Colon (tissue), 2 donors: ENCODE data around the gene ZNF736.
"Not testable (repeated sequence)": the region's sequence is repeated elsewhere in the genome, so short reads cannot be mapped to it uniquely, and the experiment has no call there.

ENCODE experiments used
- FAIRE-seq: peaks from 2 replicates; lab custom pipeline; 2012; peaks lifted over from hg19 to GRCh38; lab: Jason Lieb, UNC
- donor health status: control.
- donor health status: control.

Gene ZNF736

DNA sequence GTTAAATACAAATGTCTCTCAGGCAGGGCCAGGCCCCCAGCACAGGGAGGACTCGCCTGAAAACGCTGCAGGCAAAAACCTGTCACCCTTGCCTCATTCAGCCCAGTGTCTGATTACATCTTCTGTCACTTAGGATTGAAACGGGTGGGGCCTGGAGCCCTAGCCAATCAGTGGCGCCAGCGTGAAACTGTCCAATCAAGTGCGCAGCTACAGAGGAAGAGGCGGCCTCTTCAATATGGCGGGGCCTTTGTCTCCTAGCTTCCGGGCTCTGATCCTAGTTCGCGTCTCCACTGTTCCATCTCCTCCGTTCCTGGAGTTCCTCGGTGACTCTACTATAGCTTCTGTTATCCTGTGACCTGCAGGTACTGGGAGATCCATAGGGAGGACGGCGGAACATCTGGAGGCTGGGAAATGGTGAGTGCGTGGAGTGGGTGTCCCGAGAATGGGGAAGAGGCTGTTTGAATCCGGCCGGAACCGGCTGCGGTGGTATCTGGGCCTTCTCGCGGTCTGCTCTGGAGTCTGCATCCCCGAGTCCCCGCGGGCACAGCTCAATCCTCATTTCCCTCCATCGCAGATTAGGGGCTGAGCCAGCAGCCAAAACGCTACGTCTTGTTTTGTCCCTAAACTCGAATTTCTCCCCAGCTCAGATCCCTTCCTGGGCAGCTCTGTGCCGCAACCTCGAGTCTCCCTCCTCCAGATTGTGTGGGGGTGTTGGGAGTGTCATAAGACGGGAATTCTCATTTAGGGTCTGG, at the start of gene ZNF736:
ZNF736 (plus strand) TSS at position 222 of the 752 bp plus-strand sequence; CDS start at position 412, 190 bp downstream.
- peak; percentile 31 for FAIRE-seq

GRCh38 chr7:64266341-64266919, 47.3 kb upstream of the ZNF736 start:
- no peak for FAIRE-seq

GRCh38 chr7:64277630-64278029, 36.1 kb upstream of the ZNF736 start:
- no peak for FAIRE-seq

- FAIRE-seq, result no peak
Observed at GRCh38 chr7:64294701-64295420, 18.9 kb upstream of the ZNF736 start.

DNA sequence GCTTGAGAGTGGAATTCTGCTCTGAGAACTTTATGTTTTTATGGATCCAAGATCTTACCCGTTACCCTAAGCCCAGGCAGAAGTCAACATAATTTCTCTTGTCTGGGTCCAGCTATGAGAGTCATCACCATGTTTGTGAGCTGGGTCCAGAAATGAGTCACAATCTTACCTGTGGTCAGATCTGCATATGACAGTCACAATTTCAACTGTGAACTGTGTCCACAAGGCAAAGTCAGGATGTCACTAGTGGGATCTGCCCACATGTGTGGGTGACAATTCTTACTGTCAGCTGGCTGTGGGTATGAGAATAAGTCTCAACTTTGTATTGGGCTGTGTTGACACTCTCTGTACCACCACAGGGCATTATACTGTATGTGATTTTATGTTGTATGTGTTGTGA, 16.3 kb upstream of the ZNF736 start:
- not testable (repeated sequence) for FAIRE-seq

DNA sequence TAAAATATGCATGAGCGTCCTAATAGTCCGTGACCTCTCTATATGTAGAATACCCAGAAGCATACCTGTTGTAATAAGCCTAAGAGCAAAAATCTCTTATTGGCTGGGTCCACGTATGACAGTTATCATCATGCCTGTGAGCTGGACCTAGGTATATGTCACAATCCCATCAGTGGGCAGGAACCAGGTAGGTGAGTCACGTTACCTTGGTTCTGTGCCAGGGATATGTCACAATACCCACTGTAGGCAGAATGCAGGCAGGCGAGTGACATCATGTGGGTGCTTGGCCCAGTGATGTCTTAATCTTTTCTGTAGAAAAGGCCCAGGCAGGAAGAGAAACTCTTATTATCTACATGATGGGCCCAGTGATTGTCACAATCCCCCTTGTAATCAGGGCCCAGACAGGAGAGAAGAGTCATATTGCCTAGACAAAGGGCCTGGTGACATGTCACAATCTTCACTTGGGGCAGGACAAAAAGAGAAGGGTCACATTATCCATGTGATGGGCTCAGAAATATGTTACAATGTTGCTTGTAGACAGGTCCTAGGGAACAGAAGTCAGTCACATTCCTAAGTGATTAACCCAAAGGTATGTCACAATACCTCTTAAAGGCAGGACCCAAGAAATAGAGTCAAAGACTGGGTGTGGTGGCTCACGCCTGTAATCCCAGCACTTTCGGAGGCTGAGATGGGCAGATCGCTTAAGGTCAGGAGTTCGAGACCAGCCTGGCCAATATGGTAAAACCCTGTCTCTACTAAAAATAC, 12.9 kb upstream of the ZNF736 start:
- no peak for FAIRE-seq

GRCh38 chr7:64307254-64308015, 6.3 kb upstream of the ZNF736 start:
- peak; percentile 61 for FAIRE-seq

- no peak for FAIRE-seq
Observed at GRCh38 chr7:64308016-64308270, 5.8 kb upstream of the ZNF736 start.

- FAIRE-seq, result no peak
Observed at GRCh38 chr7:64310426-64310825, 3.3 kb upstream of the ZNF736 start.

GRCh38 chr7:64312826-64313225, 935 bp upstream of the ZNF736 start:
- FAIRE-seq, result no peak

GRCh38 chr7:64314566-64314965, 805 bp downstream of the ZNF736 start:
- no peak for FAIRE-seq

DNA sequence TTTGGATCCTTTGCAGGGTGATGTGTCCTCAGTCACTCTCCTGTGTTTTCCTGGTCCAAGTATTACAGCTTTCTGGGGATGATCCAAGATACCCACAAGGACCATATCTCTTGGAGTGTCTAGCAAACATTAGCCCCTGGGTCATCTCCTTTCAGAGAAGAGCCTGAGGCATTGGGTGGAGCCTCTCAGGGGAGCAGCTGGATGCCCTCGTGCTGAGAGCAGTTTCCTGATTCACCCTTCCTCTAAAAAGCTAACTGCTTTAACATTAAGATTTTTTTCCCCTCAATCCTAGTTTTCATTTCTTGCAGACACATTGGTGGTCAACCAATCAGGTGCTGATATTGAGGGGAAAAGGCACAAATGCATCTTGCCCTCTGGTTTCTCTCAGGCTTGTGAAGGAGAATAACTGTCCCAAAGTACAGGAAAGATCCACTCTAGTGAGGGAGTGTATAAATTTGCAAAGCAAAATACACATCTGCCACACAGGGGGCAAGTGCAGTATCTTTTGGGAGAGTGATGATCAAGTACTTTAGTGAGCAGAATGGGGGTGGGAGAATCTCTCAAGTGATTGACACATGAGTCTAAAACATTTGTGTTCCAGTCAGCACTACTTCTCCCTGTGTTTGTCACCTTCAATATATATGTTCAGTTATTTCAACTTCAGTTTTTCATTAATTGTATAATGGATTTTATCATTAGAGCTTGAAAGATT, 2.4 kb downstream of the ZNF736 start:
- FAIRE-seq, result peak; percentile 36

DNA sequence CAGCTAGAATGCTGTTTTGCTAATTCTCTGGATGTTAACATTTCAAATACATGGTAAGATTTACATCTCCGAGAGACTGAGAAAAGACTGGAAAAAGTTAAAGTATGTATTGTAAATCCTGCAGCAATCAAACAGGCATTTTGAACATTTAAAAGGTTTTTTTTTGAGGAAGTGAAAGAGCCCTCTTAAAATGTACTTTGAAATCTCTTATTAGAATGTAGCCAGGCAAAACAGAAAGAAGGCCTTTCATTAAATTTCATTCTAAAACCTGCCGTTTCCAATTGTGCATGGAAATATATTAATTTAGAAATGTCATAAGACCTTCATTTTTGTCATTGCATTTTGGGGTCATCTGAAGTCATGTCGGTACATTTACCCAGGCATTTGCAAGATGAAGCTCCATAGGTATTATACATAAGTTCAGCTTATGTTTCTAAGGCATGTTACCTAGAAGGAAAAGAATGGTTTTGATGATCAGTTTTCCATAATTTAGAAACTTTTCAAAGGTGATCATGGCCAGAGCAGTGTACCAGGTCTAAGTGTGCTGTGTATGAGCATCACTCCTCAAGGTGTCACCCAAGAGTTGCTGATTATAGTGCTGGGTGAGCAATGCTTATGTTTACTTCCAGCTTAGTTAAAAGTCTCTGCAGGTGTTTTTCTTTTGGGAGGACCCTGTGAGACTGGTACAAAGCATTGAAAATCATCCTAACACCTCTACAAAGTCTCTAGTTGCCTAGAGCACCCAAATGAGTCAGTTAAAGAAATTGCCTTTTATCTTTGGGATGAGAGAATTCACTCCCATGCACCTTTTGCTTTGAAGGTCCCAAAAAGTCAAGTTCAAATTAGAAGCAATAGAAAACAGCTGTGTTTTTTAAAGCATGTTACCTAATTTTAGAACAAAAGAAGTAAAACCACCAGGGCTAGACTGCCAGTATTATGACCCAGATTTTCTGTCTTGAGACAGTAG, 7.1 kb downstream of the ZNF736 start:
- FAIRE-seq, result peak; percentile 21

GRCh38 chr7:64324166-64324565, 10.4 kb downstream of the ZNF736 start:
- FAIRE-seq, result not testable (repeated sequence)

DNA sequence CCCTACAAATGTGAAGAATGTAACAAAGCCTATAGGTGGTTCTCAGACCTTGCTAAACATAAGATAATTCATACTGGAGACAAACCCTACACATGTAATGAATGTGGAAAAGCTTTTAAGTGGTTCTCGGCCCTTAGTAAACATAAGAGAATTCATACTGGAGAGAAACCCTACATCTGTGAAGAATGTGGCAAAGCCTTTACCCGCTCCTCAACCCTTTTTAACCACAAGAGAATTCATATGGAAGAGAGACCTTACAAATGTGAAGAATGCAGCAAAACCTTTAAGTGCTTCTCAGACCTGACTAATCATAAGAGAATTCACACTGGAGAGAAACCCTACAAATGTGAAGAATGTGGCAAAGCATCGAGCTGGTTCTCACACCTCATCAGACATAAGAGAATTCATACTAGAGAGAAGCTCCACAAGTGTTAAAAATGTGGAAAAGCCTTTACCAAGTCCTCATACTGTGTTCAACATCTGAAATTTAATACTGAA, 35.0 kb downstream of the ZNF736 start:
- FAIRE-seq, result not testable (repeated sequence)

DNA sequence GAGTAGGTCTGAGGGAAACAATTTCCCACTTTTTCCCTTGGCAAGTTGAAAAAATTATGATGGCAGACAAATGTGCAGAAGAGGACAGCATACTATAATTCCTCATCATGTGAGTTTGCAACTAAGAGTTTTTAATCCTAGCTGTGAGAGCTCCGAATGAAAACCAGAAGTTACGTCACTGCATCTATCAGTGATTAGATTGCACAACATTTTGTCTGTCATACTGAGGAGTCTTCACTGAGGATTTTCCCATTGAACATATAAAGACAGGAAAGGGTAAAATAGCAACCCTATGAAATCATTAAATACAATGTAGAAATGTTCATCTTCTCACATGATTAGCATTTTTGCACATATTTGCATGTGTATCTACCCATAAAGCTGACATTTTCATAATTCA, 45.8 kb downstream of the ZNF736 start:
- no peak for FAIRE-seq

- FAIRE-seq, result no peak
Observed at GRCh38 chr7:64371116-64371515, 57.4 kb downstream of the ZNF736 start.

GRCh38 chr7:64373017-64373416, 59.3 kb downstream of the ZNF736 start:
- no peak for FAIRE-seq

- no peak for FAIRE-seq
Observed at GRCh38 chr7:64400401-64400800, 86.6 kb downstream of the ZNF736 start.
